K562 (cell line): ENCODE data around the gene RGL2. TPM values are rescaled to one million over a fixed set of nuclear protein-coding genes. Genes with fewer than 3 reads are reported as not detected.

ENCODE experiments used
- COPS2 ChIP-seq: fragments of 450-650 bp; conservative IDR thresholded peaks from 2 replicates; pipeline ENCODE4 v1.6.1; 2016; ENCODE audit warnings: mild to moderate bottlenecking, moderate library complexity
- EP300 ChIP-seq: IDR thresholded peaks from 2 replicates; pipeline ENCODE4 v1.6.1; 2012; ENCODE audit warnings: low read length, improper control_type of control experiment
- ESRRB ChIP-seq: fragments of 250-450 bp; sonication (Bioruptor Pico); IDR thresholded peaks from 2 replicates; pipeline ENCODE4 v1.5.0; 2020; ENCODE audit warnings: mild to moderate bottlenecking, moderate library complexity, borderline replicate concordance
- GTF2B ChIP-seq: IDR thresholded peaks from 2 replicates; pipeline ENCODE4 v1.6.1; 2011; ENCODE audit not compliant: insufficient read length; ENCODE audit errors: extremely low read depth
- HINFP ChIP-seq: fragments of 450-650 bp; conservative IDR thresholded peaks from 2 replicates; pipeline ENCODE4 v1.6.1; 2016; ENCODE audit warnings: missing genetic modification characterization, low read depth, mild to moderate bottlenecking, control low read depth, missing compliant biosample characterization
- NCOA1 ChIP-seq: fragments of 450-650 bp; IDR thresholded peaks from 2 replicates; pipeline ENCODE4 v1.6.1; 2016; ENCODE audit warnings: low read depth
- PCBP1 ChIP-seq: fragments of 200-400 bp; formaldehyde crosslinking; IDR thresholded peaks from 2 replicates; pipeline ENCODE4 v1.6.1; 2018; ENCODE audit warnings: mild to moderate bottlenecking, low read depth, low read length; ENCODE audit not compliant: poor library complexity, severe bottlenecking
- PURB ChIP-seq: sonication (generic); formaldehyde crosslinking; IDR thresholded peaks from 2 replicates; pipeline ENCODE4 v1.9.0; 2021; ENCODE audit warnings: low read depth, mild to moderate bottlenecking, missing genetic modification reagents
- THAP7 ChIP-seq: fragments of 250-450 bp; sonication (Bioruptor Pico); IDR thresholded peaks from 2 replicates; pipeline ENCODE4 v1.5.0; 2021
- TRIM25 ChIP-seq: fragments of 450-650 bp; IDR thresholded peaks from 2 replicates; pipeline ENCODE4 v1.7.0; 2016; ENCODE audit warnings: borderline replicate concordance
- ZFP30 ChIP-seq: fragments of 250-450 bp; sonication (Bioruptor Pico); IDR thresholded peaks from 2 replicates; pipeline ENCODE4 v1.8.0; 2022; ENCODE audit warnings: moderate library complexity, mild to moderate bottlenecking, inconsistent platforms, borderline replicate concordance
- ZNF318 ChIP-seq, 2 experiments: fragments of 450-650 bp; IDR thresholded peaks; 2 replicates each; pipeline ENCODE4 v1.6.1; 2016; ENCODE audit warnings: mild to moderate bottlenecking in 2 of 2, borderline replicate concordance in 1 of 2, low read depth in 1 of 2, moderate library complexity in 1 of 2
- polyA plus RNA-seq, 8 experiments: library from polyadenylated mRNA; depleted of rRNA in 4 of 8; stranded (reverse) in 5 of 8; unstranded in 3 of 8; fragments of >200 nt; fragmentation: Nextera tagmentation in 2 of 8; fragmentation: Illumina TruSeq in 1 of 8; extraction: Ambion mirVana in 2 of 8; extraction: Trizol in 1 of 8; gene quantifications; 2 replicates each; pipeline versions ENCODE4 v1.2.1 to v1.2.3, GENCODE V29; 2011 to 2014; ENCODE audit warnings: inconsistent platforms in 1 of 8, missing spikeins in 1 of 8
- total RNA-seq, 7 experiments: library from RNA; depleted of rRNA in 6 of 7; stranded (reverse); fragments of >200 nt in 6 of 7; fragmentation: Illumina TruSeq in 2 of 7; extraction: Trizol in 2 of 7; gene quantifications; 2 replicates each; pipeline versions ENCODE4 v1.2.1 to v1.2.3, GENCODE V29; 2011 to 2021; ENCODE audit warnings: low replicate concordance in 1 of 7

The RGL2 gene
- total and polyA plus RNA-seq, 9 of the 15 experiments (the other 6 are each of a cell fraction or from before 2014, with no cell fraction given): 1.8 to 57.1 (median 19.5) TPM

GRCh38 chr6:33271468-33272274 lies 27.1 kb downstream of the RGL2 start, which contains the start of the genes RPS18 and VPS52 (continued):
- TF ChIP-seq HINFP (tag) (no peak), PURB (CRISPR knock-in tag) (no peak), THAP7 (CRISPR knock-in tag) (peak; percentile 91; the same call in 1 of the 2 replicates), ZNF318 (IDR thresholded peaks at IDR 0.05; ENCODE audit: borderline replicate concordance in 1 of 2, low read depth in 1 of 2) (peak in 1 of 2 experiments; percentile 96; a peak in 2 of 4 replicates), ESRRB (CRISPR knock-in tag) (no peak), NCOA1 (peak; percentile 100), TRIM25 (0 out of 2 replicates have a peak, but pooled peaks have one; percentile 24), ZFP30 (CRISPR knock-in tag) (no peak; the same call in 1 of the 2 replicates), GTF2B (peak; percentile 59), COPS2 (no peak), EP300 (peak; percentile 68; the same call in 1 of the 2 replicates), PCBP1 (no peak)
